ENCODE data around the gene OGT. TPM values are rescaled to one million over a fixed set of nuclear protein-coding genes. Genes with fewer than 3 reads are reported as not detected.
"Not testable (repeated sequence)": the region's sequence is repeated elsewhere in the genome, so short reads cannot be mapped to it uniquely, and the experiment has no call there.

Gene OGT
- total RNA-seq, 1 donor = 159 TPM

DNA sequence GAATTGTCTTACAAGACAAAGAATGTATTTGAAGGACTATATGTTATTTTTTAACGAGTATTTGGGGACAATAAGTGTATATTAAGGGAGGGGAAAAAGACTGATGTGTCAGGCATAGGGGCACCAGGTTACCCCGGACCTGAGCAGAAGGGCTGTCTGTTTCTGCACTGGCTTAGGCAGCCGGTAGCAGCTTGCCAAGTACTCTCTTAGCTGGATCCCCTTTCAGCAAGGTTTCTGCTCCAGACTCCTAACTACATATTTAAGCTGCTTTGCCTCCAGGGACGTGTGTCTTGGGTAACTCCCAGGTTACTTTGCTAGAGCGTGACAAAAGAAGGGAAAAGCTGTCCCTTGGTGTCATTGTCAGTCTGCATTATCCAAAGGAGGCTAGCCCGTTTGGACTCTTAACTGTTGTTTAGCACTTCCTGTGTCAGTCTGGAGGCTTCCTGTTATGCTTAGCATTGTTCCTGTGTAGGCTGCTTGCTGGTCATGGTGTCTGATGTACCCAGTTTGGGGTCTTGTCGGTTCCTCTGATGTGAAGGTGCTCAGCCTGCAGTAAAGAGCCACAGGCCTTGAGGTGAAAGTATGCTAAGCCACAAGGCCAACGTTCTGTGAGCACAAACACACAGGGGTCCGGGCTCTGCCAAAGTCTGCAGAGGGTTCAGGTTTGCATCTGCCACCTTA is 73.8 kb downstream of the OGT start:
- H3K4me3 ChIP-seq (ENCODE audit: low read depth, low read length) = no peak overlapping the region
- TF ChIP-seq, protein P1, sequence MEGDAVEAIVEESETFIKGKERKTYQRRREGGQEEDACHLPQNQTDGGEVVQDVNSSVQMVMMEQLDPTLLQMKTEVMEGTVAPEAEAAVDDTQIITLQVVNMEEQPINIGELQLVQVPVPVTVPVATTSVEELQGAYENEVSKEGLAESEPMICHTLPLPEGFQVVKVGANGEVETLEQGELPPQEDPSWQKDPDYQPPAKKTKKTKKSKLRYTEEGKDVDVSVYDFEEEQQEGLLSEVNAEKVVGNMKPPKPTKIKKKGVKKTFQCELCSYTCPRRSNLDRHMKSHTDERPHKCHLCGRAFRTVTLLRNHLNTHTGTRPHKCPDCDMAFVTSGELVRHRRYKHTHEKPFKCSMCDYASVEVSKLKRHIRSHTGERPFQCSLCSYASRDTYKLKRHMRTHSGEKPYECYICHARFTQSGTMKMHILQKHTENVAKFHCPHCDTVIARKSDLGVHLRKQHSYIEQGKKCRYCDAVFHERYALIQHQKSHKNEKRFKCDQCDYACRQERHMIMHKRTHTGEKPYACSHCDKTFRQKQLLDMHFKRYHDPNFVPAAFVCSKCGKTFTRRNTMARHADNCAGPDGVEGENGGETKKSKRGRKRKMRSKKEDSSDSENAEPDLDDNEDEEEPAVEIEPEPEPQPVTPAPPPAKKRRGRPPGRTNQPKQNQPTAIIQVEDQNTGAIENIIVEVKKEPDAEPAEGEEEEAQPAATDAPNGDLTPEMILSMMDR (IDR thresholded peaks at IDR 0.05; ENCODE audit: insufficient read depth, low read depth, low read length) = no peak
- no peak for DNase-seq (ENCODE audit: low read depth)

DNA sequence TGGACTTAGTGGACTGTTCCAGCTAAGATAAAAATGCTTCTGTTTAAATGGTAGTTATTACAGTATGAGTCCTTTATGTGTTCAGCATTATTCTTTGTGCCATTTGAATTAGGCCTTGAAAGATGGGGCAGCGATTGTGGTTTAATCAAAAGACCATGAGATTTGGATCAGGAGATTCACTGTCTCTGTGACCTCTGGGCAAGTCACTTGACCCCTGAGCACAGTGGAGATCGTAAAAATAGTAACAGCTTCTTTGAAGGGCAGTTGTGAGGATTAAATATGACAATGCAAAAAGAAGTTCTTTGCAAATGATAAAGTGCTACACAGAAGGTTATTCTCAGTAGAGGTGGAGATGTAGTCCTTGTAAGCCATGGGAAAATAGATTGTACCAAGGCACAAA is 74.6 kb downstream of the OGT start:
- H3K4me3 ChIP-seq (ENCODE audit: low read depth, low read length) = no peak overlapping the region
- DNase-seq (ENCODE audit: low read depth) = no peak
- TF ChIP-seq, protein P1 (IDR thresholded peaks at IDR 0.05; ENCODE audit: insufficient read depth, low read depth, low read length) = no peak

DNA sequence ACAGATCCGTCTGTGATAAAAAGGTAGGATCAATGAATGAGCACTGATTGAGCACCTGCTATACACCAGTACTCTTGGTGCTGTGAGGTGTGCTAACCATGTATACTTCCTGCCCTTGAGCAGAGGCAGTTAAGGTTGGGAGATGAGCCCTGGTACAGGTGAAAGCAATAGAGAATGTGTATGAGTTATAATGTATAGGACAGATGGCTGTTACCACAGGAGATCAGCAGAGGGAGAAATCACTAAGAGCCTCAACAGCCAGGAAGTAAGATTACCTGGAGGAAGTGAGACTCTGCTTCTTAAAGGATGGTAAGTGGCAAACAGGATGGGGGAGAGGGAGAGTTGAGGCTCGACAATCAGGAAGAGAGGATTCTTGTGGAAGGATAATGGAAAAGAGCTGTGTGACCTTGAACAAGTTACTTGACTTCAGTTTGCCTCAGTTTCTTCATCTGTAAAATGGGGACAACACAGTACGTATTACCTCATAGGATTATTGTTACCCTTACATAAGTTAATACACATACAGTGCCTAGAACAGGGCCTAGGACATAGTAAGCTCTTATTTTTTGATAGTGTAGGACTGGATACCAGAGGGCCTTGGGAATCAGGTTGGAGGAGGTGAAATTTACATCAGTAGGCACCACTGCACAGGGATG is 76.3 kb downstream of the OGT start:
- DNase-seq (ENCODE audit: low read depth) = no peak
- H3K4me3 ChIP-seq (ENCODE audit: low read depth, low read length) = no peak overlapping the region
- TF ChIP-seq, protein P1 (IDR thresholded peaks at IDR 0.05; ENCODE audit: insufficient read depth, low read depth, low read length) = no peak

DNA sequence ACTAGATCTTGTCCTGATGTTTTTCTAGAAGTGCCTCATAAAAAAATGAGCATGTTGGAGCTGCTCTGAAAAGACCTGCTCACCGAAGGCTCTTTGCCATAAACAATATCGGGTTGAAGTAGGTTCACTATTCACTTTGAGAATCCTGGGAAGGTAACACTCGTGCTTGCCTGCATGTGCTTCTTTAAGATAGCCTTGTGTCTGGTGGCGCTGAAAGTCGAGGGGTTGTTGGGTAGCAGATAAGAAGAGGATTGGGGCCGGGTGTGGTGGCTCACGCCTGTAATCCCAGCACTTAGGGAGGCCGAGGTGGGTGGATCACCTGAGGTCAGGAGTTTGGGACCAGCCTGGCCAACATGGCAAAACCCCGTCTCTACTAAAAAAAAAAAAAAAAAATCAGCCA is 78.8 kb downstream of the OGT start:
- not testable (repeated sequence) for H3K4me3 ChIP-seq (ENCODE audit: low read depth, low read length); DNase-seq (ENCODE audit: low read depth)

DNA sequence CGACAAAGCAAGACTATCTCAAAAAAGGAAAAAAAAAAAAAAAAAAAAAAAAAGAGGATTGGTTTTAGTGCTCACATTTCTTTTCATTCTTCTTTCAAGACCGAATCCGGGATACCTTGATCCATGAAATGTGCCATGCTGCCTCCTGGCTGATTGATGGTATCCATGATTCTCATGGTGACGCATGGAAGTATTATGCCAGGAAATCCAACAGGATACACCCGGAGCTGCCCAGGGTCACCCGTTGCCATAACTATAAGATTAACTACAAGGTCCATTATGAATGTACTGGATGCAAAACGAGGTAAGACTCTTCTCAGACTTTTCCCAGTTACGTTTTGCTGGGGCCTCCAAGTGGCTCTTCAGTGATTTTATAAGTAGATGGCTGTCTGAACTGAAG is 79.4 kb downstream of the OGT start:
- H3K4me3 ChIP-seq (ENCODE audit: low read depth, low read length) = no peak overlapping the region
- TF ChIP-seq, protein P1 (IDR thresholded peaks at IDR 0.05; ENCODE audit: insufficient read depth, low read depth, low read length) = no peak
- no peak for DNase-seq (ENCODE audit: low read depth)

DNA sequence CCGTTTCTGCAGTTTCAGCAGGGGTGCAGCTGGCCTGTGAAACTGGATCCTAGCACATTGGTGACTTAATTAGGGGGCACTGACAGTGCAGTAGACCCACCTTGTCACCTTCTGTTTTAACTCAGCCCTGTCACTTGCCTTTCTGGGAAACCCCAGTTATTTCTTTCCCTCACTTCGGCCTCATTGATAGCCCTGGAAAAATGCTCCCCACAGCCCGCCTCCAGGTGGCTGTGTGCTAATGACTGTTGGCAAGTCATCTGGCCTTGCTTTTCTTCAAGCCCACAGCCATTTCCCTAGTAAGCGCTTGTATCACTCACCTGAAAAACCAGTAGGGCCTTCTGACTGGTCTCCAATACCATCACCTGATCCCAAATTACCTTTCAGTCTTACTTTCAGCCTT is 82.2 kb downstream of the OGT start:
- TF ChIP-seq, protein P1 (IDR thresholded peaks at IDR 0.05; ENCODE audit: insufficient read depth, low read depth, low read length) = no peak
- H3K4me3 ChIP-seq (ENCODE audit: low read depth, low read length) = no peak overlapping the region

DNA sequence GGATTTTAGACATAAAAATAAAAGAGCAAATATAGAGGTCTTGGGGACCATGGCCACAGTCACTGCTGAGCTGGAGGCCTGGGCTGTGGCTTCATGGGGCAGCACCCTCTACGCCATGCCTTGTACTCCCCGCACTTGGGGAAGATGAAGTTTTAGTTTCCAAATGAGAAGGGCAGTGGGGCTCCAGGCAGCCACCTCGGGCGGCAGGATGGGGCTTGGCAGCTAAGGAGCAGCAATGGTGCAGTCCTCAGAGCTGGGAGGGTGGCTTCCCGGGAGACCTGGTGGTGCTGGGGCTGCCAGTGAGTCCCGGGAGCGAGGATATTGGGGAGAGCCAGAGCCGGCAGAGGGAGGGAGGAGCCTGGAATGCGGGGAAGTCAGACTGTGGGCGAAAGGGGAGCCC is 83.0 kb downstream of the OGT start:
- TF ChIP-seq, protein P1 (IDR thresholded peaks at IDR 0.05; ENCODE audit: insufficient read depth, low read depth, low read length) = no peak
- no peak for DNase-seq (ENCODE audit: low read depth)
- no peak overlapping the region for H3K4me3 ChIP-seq (ENCODE audit: low read depth, low read length)

More for the DNA sequence above, 82.2 kb downstream of the OGT start:
- no peak for DNase-seq (ENCODE audit: low read depth)
